D721Med (cell line): ENCODE measurements around the gene PTTG1IP2.

Experiments used
- DNase-seq: peaks from one replicate; pipeline ENCODE4 v3.0.0; 2011; ENCODE audit warnings: low spot score; ENCODE audit not compliant: insufficient read length
- FAIRE-seq: peaks from 2 replicates; lab custom pipeline; 2011; peaks lifted over from hg19 to GRCh38; lab: Jason Lieb, UNC
- CTCF ChIP-seq: IDR thresholded peaks from 2 replicates; pipeline ENCODE4 v1.5.1; 2012; ENCODE audit warnings: mild to moderate bottlenecking, control low read depth; ENCODE audit not compliant: insufficient read depth; ENCODE audit errors: missing control alignments

The PTTG1IP2 gene

GRCh38 chr7:90560730-90561129, 91.3 kb downstream of the PTTG1IP2 start:
- no peak for DNase-seq
- no peak for TF ChIP-seq CTCF
- FAIRE-seq, result no peak
